ENCODE results near the gene RXFP4. TPM values are rescaled to one million over a fixed set of nuclear protein-coding genes. Genes with fewer than 3 reads are reported as not detected.

Gene RXFP4
- total RNA-seq, 4 donors from 2014 or later = not detected

DNA sequence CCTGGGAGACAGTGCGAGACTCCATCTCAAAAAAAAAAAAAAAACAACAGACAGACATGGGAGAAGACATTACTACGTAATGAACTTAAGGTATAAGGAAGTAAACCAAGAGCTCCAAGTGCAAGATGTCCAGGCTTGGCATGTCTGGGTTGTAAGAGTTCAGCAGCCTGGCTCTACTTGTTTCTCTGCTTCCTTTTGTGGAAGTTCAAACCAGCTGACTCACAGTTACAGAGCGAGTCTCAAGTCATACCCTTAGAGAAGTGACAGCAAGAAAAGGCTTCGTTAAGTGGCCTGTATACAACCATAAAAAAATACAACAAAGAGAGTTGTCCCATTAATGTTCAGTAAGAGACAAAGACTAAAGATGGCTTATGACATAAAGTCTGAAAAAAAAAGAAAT, 31.5 kb upstream of the RXFP4 start:
- WGBS, 2 donors = 58 to 76% methylated on average over 4 of the region's 4 CpGs
- Histone ChIP-seq H3K27ac (peak overlapping the region in 3 of 4 donors; percentile 91 to 98 (median 96)), H3K4me1 (peaks cover 0 to 32% (median 3%) of the 10 kb centered on the region in 4 donors), H3K4me3 (peak overlapping the region; percentile 66 to 92 (median 86)), H3K27me3 (no peaks in the 10 kb centered on the region), H3K9me3 (no peaks in the 10 kb centered on the region), H3K36me3 (peaks cover 0 to 77% (median 7%) of the 10 kb centered on the region in 3 donors)
- TF ChIP-seq POLR2A (IDR thresholded peaks at IDR 0.05) (no peak), EP300 (IDR thresholded peaks at IDR 0.05) (no peak)
- TF ChIP-seq, protein P1, sequence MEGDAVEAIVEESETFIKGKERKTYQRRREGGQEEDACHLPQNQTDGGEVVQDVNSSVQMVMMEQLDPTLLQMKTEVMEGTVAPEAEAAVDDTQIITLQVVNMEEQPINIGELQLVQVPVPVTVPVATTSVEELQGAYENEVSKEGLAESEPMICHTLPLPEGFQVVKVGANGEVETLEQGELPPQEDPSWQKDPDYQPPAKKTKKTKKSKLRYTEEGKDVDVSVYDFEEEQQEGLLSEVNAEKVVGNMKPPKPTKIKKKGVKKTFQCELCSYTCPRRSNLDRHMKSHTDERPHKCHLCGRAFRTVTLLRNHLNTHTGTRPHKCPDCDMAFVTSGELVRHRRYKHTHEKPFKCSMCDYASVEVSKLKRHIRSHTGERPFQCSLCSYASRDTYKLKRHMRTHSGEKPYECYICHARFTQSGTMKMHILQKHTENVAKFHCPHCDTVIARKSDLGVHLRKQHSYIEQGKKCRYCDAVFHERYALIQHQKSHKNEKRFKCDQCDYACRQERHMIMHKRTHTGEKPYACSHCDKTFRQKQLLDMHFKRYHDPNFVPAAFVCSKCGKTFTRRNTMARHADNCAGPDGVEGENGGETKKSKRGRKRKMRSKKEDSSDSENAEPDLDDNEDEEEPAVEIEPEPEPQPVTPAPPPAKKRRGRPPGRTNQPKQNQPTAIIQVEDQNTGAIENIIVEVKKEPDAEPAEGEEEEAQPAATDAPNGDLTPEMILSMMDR (IDR thresholded peaks at IDR 0.05) = no peak
- DNase-seq (ENCODE audit: low spot score in 2 of 2) = no peak

DNA sequence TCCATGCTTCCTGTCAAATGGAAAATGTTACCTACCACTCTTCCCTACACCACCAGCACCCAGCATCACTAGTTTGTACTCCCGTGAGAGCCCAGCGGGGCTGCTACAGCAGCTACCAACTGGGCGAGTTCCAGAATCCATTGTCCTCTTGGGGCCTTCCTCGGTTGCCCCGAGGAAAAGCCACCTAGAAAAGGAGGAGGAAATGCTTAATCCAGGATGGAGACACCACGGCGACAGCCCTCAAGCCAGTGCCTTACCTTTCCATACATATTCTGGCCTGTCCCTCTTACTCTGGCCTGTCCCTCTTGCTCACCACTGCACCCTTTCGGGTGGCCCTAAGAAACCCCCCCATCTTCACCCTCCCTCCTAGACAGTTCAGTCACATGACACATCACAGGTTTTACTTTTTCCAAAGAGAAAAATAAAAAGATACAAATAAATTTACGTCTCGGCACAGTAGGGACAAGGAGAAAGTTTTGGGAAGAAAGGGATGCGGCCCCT, 30.8 kb upstream of the RXFP4 start:
- WGBS, 2 donors = 2 to 4% methylated on average over 11 of the region's 11 CpGs
- Histone ChIP-seq H3K9me3 (no peaks in the 10 kb centered on the region), H3K36me3 (peaks cover 0 to 77% (median 12%) of the 10 kb centered on the region in 3 donors), H3K4me3 (peak overlapping the region; percentile 66 to 92 (median 86)), H3K27ac (peak overlapping the region; percentile 91 to 98 (median 96)), H3K4me1 (peaks cover 0 to 32% (median 3%) of the 10 kb centered on the region in 4 donors), H3K27me3 (no peaks in the 10 kb centered on the region)
- no peak for TF ChIP-seq POLR2A (IDR thresholded peaks at IDR 0.05)
- TF ChIP-seq, protein P1 (IDR thresholded peaks at IDR 0.05) = peak in 2 of 5 experiments; percentile 6 to 12
- DNase-seq (ENCODE audit: low spot score in 2 of 2) = no peak

DNA sequence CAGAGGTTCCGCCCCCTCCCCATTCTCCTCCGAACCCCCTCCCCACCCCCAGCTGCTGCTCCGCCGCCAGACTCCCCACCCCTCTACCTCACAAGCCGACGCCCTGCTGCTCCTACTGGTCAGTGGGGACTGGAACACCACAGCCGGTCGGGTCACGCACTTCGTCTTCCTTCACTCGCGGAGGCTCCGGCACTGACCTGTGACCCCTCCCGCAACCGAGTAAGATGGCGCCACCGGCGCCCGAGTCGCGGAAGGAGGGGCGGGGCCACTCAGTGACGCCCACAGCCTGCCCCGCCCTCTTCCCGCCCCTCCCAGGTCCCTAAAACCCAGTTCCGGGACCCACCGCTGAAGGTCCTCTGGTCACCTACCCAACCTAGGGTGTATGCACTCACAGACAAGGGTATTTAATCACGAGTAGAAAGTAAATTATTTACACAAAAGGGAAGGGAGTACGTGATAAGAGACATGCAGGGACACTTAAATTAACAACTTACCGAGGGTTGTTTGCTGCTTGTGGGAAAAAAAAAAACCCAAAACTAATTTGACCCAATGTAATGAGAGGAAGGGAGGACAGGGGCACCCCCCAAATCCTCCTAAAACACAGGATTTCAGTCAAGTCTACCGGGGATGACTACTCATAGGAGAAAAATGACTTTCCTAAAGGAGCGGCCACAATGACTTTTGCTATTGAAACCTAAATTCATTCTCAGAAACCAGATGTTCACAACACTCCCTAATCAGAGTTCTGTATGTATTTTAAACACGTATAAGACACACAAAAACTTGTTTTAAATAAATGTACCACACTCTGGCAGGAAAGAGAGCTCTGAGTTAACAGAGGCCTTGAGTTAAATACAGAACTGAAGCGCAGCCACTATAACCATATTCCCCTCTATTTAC, 30.0 kb upstream of the RXFP4 start, which contains the start of gene RIT1:
Gene RIT1 (minus strand): TSS at position 194 of the 900 bp plus-strand sequence. CDS start 588 bp downstream, outside the sequence.
- Histone ChIP-seq H3K27ac (peak within 1 kb of the TSS; percentile 91 to 98 (median 96)), H3K27me3 (no peaks in the 10 kb centered on the region), H3K4me3 (peak within 1 kb of the TSS; percentile 66 to 92 (median 86)), H3K4me1 (peaks cover 0 to 28% (median 3%) of the 10 kb centered on the region in 4 donors), H3K36me3 (peaks cover 0 to 77% (median 12%) of the 10 kb centered on the region in 3 donors), H3K9me3 (no peaks in the 10 kb centered on the region)
- 5 to 6% methylated on average over 32 to 34 of the region's 34 CpGs for WGBS, 2 donors
- DNase-seq (ENCODE audit: low spot score in 2 of 2) = peak; percentile 76 to 84
- TF ChIP-seq EP300 (IDR thresholded peaks at IDR 0.05) (peak; percentile 35 to 90), POLR2A (IDR thresholded peaks at IDR 0.05) (peak in 1 of 2 donors; percentile 72)
- TF ChIP-seq, protein P1 (IDR thresholded peaks at IDR 0.05) = peak in 3 of 5 experiments; percentile 6 to 61 (median 25)

DNA sequence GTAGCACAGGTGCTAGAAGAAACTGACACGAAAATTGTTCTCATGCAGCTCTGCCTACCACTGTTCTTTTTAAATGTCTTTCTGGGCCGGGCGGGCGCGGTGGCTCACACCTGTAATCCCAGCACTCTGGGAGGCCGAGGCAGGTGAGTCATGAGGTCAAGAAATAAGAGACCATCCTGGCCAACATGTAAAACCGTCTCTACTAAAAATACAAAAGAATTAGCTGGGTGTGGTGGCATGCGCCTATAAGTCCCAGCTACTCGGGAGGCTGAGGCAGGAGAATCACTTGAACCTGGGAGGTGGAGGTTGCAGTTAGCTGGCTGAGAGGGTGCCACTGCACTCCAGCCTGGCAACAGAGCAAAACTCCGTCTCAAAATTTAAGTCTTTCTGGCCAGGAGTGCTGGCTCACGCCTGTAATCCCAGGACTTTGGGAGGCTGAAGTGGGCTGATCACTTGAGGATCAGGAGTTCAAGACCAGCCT, 29.3 kb upstream of the RXFP4 start:
- WGBS, 2 donors = 79 to 85% methylated on average over 11 of the region's 11 CpGs
- DNase-seq (ENCODE audit: low spot score in 2 of 2) = no peak
- Histone ChIP-seq H3K4me1 (peaks cover 0 to 28% (median 3%) of the 10 kb centered on the region in 4 donors), H3K27ac (peak overlapping the region in 3 of 4 donors; percentile 91 to 98 (median 96)), H3K4me3 (no peak overlapping the region), H3K27me3 (no peaks in the 10 kb centered on the region), H3K9me3 (no peaks in the 10 kb centered on the region), H3K36me3 (peaks cover 0 to 77% (median 17%) of the 10 kb centered on the region in 3 donors)
- TF ChIP-seq EP300 (IDR thresholded peaks at IDR 0.05) (no peak), POLR2A (IDR thresholded peaks at IDR 0.05) (no peak)
- TF ChIP-seq, protein P1 (IDR thresholded peaks at IDR 0.05) = no peak
